Activated T-cell treated with anti-CD3 and anti-CD28 coated beads, Interleukin-2, amount 50 U/mL, for 24 hours (primary cell): Measurements from ENCODE around the gene PPP2R5B.

Experiments
- DNase-seq: peaks from one replicate; pipeline ENCODE4 v3.0.0-alpha.2; 2020
- H3K27ac Mint-ChIP-seq: 2 replicates; pipeline ENCODE4 v1.8.0; 2020; ENCODE audit warnings: mild to moderate bottlenecking, mixed read lengths
- H3K27me3 Mint-ChIP-seq: 2 replicates; pipeline ENCODE4 v1.8.0; 2020; ENCODE audit warnings: mixed read lengths
- H3K36me3 Mint-ChIP-seq: 2 replicates; pipeline ENCODE4 v1.8.0; 2020; ENCODE audit warnings: low read depth, mixed read lengths
- H3K4me1 Mint-ChIP-seq: 2 replicates; pipeline ENCODE4 v1.8.0; 2020; ENCODE audit warnings: low read depth, mixed read lengths
- H3K4me3 Mint-ChIP-seq: 2 replicates; pipeline ENCODE4 v1.8.0; 2020; ENCODE audit warnings: mild to moderate bottlenecking, moderate library complexity, mixed read lengths
- H3K9me3 Mint-ChIP-seq: 2 replicates; pipeline ENCODE4 v1.8.0; 2020; ENCODE audit warnings: mixed read lengths

PPP2R5B gene

GRCh38 chr11:64924910-64925284 is 408 bp downstream of the PPP2R5B start:
- peaks cover 5% of the 10 kb centered on the region for H3K36me3 Mint-ChIP-seq
- peak overlapping the region; percentile 87 for H3K4me3 Mint-ChIP-seq
- peaks cover 17% of the 10 kb centered on the region for H3K4me1 Mint-ChIP-seq
- H3K27me3 Mint-ChIP-seq: no peaks in the 10 kb centered on the region
- no peak for DNase-seq
- H3K27ac Mint-ChIP-seq: peak overlapping the region; percentile 52
- no peaks in the 10 kb centered on the region for H3K9me3 Mint-ChIP-seq

- Mint-ChIP-seq H3K36me3 (peaks cover 12% of the 10 kb centered on the region), H3K9me3 (no peaks in the 10 kb centered on the region), H3K27me3 (no peaks in the 10 kb centered on the region), H3K27ac (peak overlapping the region; percentile 52), H3K4me1 (peaks cover 17% of the 10 kb centered on the region), H3K4me3 (peak overlapping the region; percentile 87)
- DNase-seq: no peak
These were observed 1.3 kb downstream of the PPP2R5B start for GRCh38 chr11:64925536-64926436.

GRCh38 chr11:64926689-64927088 is 2.2 kb downstream of the PPP2R5B start:
- no peak overlapping the region for H3K4me3 Mint-ChIP-seq
- H3K4me1 Mint-ChIP-seq: peaks cover 17% of the 10 kb centered on the region
- no peaks in the 10 kb centered on the region for H3K27me3 Mint-ChIP-seq
- H3K36me3 Mint-ChIP-seq: peaks cover 20% of the 10 kb centered on the region
- H3K27ac Mint-ChIP-seq: no peak overlapping the region
- H3K9me3 Mint-ChIP-seq: no peaks in the 10 kb centered on the region
- no peak for DNase-seq

- Mint-ChIP-seq H3K4me1 (peaks cover 12% of the 10 kb centered on the region), H3K36me3 (peaks cover 33% of the 10 kb centered on the region), H3K27me3 (no peaks in the 10 kb centered on the region), H3K4me3 (no peak overlapping the region), H3K9me3 (no peaks in the 10 kb centered on the region), H3K27ac (no peak overlapping the region)
- DNase-seq: no peak
These were observed 4.5 kb downstream of the PPP2R5B start for GRCh38 chr11:64928957-64929356.

- no peak overlapping the region for H3K4me3 Mint-ChIP-seq
- H3K9me3 Mint-ChIP-seq: no peaks in the 10 kb centered on the region
- H3K27ac Mint-ChIP-seq: no peak overlapping the region
- DNase-seq: no peak
- H3K27me3 Mint-ChIP-seq: no peaks in the 10 kb centered on the region
- peaks cover 33% of the 10 kb centered on the region for H3K36me3 Mint-ChIP-seq
- H3K4me1 Mint-ChIP-seq: peaks cover 8% of the 10 kb centered on the region
These were observed 5.1 kb downstream of the PPP2R5B start for GRCh38 chr11:64929625-64930024.

- no peak overlapping the region for H3K27ac Mint-ChIP-seq
- no peak for DNase-seq
- peaks cover 2% of the 10 kb centered on the region for H3K4me1 Mint-ChIP-seq
- H3K27me3 Mint-ChIP-seq: no peaks in the 10 kb centered on the region
- H3K4me3 Mint-ChIP-seq: no peak overlapping the region
- H3K36me3 Mint-ChIP-seq: peaks cover 33% of the 10 kb centered on the region
- H3K9me3 Mint-ChIP-seq: no peaks in the 10 kb centered on the region
These were observed 5.9 kb downstream of the PPP2R5B start for GRCh38 chr11:64930340-64930739.

GRCh38 chr11:64931290-64931689 is 6.8 kb downstream of the PPP2R5B start:
- Mint-ChIP-seq H3K4me1 (no peaks in the 10 kb centered on the region), H3K9me3 (no peaks in the 10 kb centered on the region), H3K27me3 (no peaks in the 10 kb centered on the region), H3K4me3 (no peak overlapping the region), H3K36me3 (peaks cover 33% of the 10 kb centered on the region), H3K27ac (no peak overlapping the region)
- DNase-seq: no peak

- Mint-ChIP-seq H3K4me1 (peaks cover 2% of the 10 kb centered on the region), H3K27ac (no peak overlapping the region), H3K4me3 (no peak overlapping the region), H3K36me3 (peaks cover 33% of the 10 kb centered on the region), H3K27me3 (no peaks in the 10 kb centered on the region), H3K9me3 (no peaks in the 10 kb centered on the region)
- DNase-seq: no peak
These were observed 7.8 kb downstream of the PPP2R5B start for GRCh38 chr11:64932324-64932723.

GRCh38 chr11:64933213-64933934 is 8.9 kb downstream of the PPP2R5B start:
- H3K27ac Mint-ChIP-seq: no peak overlapping the region
- H3K27me3 Mint-ChIP-seq: no peaks in the 10 kb centered on the region
- H3K36me3 Mint-ChIP-seq: peaks cover 31% of the 10 kb centered on the region
- no peaks in the 10 kb centered on the region for H3K9me3 Mint-ChIP-seq
- DNase-seq: no peak
- H3K4me3 Mint-ChIP-seq: no peak overlapping the region
- H3K4me1 Mint-ChIP-seq: peaks cover 2% of the 10 kb centered on the region

GRCh38 chr11:64933935-64934681 is 9.6 kb downstream of the PPP2R5B start:
- H3K9me3 Mint-ChIP-seq: no peaks in the 10 kb centered on the region
- peaks cover 2% of the 10 kb centered on the region for H3K4me1 Mint-ChIP-seq
- peaks cover 31% of the 10 kb centered on the region for H3K36me3 Mint-ChIP-seq
- H3K4me3 Mint-ChIP-seq: no peak overlapping the region
- DNase-seq: no peak
- no peak overlapping the region for H3K27ac Mint-ChIP-seq
- H3K27me3 Mint-ChIP-seq: no peaks in the 10 kb centered on the region

- Mint-ChIP-seq H3K27ac (no peak overlapping the region), H3K36me3 (peaks cover 29% of the 10 kb centered on the region), H3K4me3 (no peak overlapping the region), H3K4me1 (peaks cover 2% of the 10 kb centered on the region), H3K27me3 (no peaks in the 10 kb centered on the region), H3K9me3 (no peaks in the 10 kb centered on the region)
- no peak for DNase-seq
These were observed 10.3 kb downstream of the PPP2R5B start for GRCh38 chr11:64934682-64935358.

- H3K27ac Mint-ChIP-seq: no peak within 1 kb of the TSS
- H3K4me3 Mint-ChIP-seq: no peak within 1 kb of the TSS
- peaks cover 24% of the 10 kb centered on the region for H3K36me3 Mint-ChIP-seq
- peaks cover 2% of the 10 kb centered on the region for H3K4me1 Mint-ChIP-seq
- H3K27me3 Mint-ChIP-seq: no peaks in the 10 kb centered on the region
- no peaks in the 10 kb centered on the region for H3K9me3 Mint-ChIP-seq
- DNase-seq: no peak
These were observed 11.0 kb downstream of the PPP2R5B start, which contains the start of gene GPHA2 for GRCh38 chr11:64935359-64936081. TSS of gene GPHA2 (minus strand) at chr11:64935893. CDS start at chr11:64935460, 433 bp downstream.

GRCh38 chr11:64936539-64936938 is 12.1 kb downstream of the PPP2R5B start:
- Mint-ChIP-seq H3K9me3 (no peaks in the 10 kb centered on the region), H3K36me3 (peaks cover 15% of the 10 kb centered on the region), H3K4me1 (peaks cover 2% of the 10 kb centered on the region), H3K27me3 (no peaks in the 10 kb centered on the region), H3K27ac (no peak overlapping the region), H3K4me3 (no peak overlapping the region)
- DNase-seq: no peak
